H9 (cell line): Measurements from ENCODE around the gene EOMES. TPM values are rescaled to one million over a fixed set of nuclear protein-coding genes. Genes with fewer than 3 reads are reported as not detected.

Experiments
- DNase-seq: peaks from one replicate; pipeline ENCODE4 v3.0.0-alpha.2; 2017
- H2AFZ ChIP-seq: one replicate; pipeline ENCODE4 v1.6.1; 2013; ENCODE audit warnings: mild to moderate bottlenecking, low read length, control low read depth, moderate library complexity
- H2AK5ac ChIP-seq: 2 replicates; pipeline ENCODE4 v1.6.1; 2013; ENCODE audit warnings: low read length, control low read depth, mixed read lengths; ENCODE audit not compliant: insufficient read length
- H2BK120ac ChIP-seq: one replicate; pipeline ENCODE4 v1.6.1; 2013; ENCODE audit warnings: low read depth, mild to moderate bottlenecking, low read length, control low read depth, inconsistent platforms; ENCODE audit not compliant: poor library complexity, severe bottlenecking
- H2BK12ac ChIP-seq: 2 replicates; pipeline ENCODE4 v1.6.1; 2013; ENCODE audit warnings: low read length, control low read depth, mixed read lengths, low read depth; ENCODE audit not compliant: insufficient read length
- H2BK15ac ChIP-seq: 2 replicates; pipeline ENCODE4 v1.6.1; 2013; ENCODE audit warnings: low read depth, low read length, control low read depth
- H2BK20ac ChIP-seq: one replicate; pipeline ENCODE4 v1.6.1; 2013; ENCODE audit warnings: low read depth, mild to moderate bottlenecking, low read length, control low read depth, inconsistent platforms; ENCODE audit not compliant: poor library complexity, severe bottlenecking
- H2BK5ac ChIP-seq: 2 replicates; pipeline ENCODE4 v1.6.1; 2013; ENCODE audit warnings: low read length, control low read depth, mixed read lengths; ENCODE audit not compliant: insufficient read length
- H3K14ac ChIP-seq: 2 replicates; pipeline ENCODE4 v1.6.1; 2013; ENCODE audit warnings: low read length, control low read depth; ENCODE audit not compliant: insufficient read depth
- H3K18ac ChIP-seq: 2 replicates; pipeline ENCODE4 v1.6.1; 2013; ENCODE audit warnings: low read depth, mild to moderate bottlenecking, mixed read lengths, low read length, control low read depth; ENCODE audit not compliant: insufficient read length
- H3K23ac ChIP-seq: 2 replicates; pipeline ENCODE4 v1.6.1; 2013; ENCODE audit warnings: low read length, control low read depth, mixed read lengths, low read depth; ENCODE audit not compliant: insufficient read length
- H3K23me2 ChIP-seq: 2 replicates; pipeline ENCODE4 v1.6.1; 2013; ENCODE audit warnings: low read depth, mild to moderate bottlenecking, mixed read lengths, low read length, control low read depth; ENCODE audit not compliant: insufficient read length, poor library complexity, severe bottlenecking
- H3K27ac ChIP-seq: 2 replicates; pipeline ENCODE4 v1.5.1; 2013; ENCODE audit warnings: low read length, control low read depth, mixed read lengths, low read depth; ENCODE audit not compliant: insufficient read length
- H3K27me3 ChIP-seq: 2 replicates; pipeline ENCODE4 v1.6.1; 2013; ENCODE audit warnings: low read length, control low read depth, inconsistent platforms; ENCODE audit not compliant: insufficient read depth
- H3K4ac ChIP-seq: 2 replicates; pipeline ENCODE4 v1.6.1; 2013; ENCODE audit warnings: low read depth, mild to moderate bottlenecking, control low read depth, inconsistent platforms, low read length, moderate library complexity
- H3K4me1 ChIP-seq: 2 replicates; pipeline ENCODE4 v1.6.1; 2013; ENCODE audit warnings: low read length, control low read depth, inconsistent platforms; ENCODE audit not compliant: insufficient read depth
- H3K4me2 ChIP-seq: 2 replicates; pipeline ENCODE4 v1.6.1; 2013; ENCODE audit warnings: low read length, control low read depth, mixed read lengths; ENCODE audit not compliant: insufficient read length, insufficient read depth
- H3K56ac ChIP-seq: 2 replicates; pipeline ENCODE4 v1.6.1; 2013; ENCODE audit warnings: low read depth, mild to moderate bottlenecking, mixed read lengths, low read length, control low read depth; ENCODE audit not compliant: insufficient read length
- H3K79me1 ChIP-seq: 2 replicates; pipeline ENCODE4 v1.6.1; 2013; ENCODE audit warnings: low read depth, mild to moderate bottlenecking, moderate library complexity, low read length, control low read depth, inconsistent platforms; ENCODE audit not compliant: insufficient read depth, poor library complexity, severe bottlenecking
- H3K79me2 ChIP-seq: 2 replicates; pipeline ENCODE4 v1.6.1; 2013; ENCODE audit warnings: low read length, control low read depth, inconsistent platforms; ENCODE audit not compliant: insufficient read depth
- H3K9ac ChIP-seq: 2 replicates; pipeline ENCODE4 v1.6.1; 2013; ENCODE audit warnings: low read length, control low read depth, mixed read lengths; ENCODE audit not compliant: insufficient read length; ENCODE audit errors: extremely low read depth
- H3K9me3 ChIP-seq: one replicate; pipeline ENCODE4 v1.6.1; 2013; ENCODE audit warnings: low read depth, low read length, inconsistent platforms; ENCODE audit not compliant: control insufficient read depth
- H3T11ph ChIP-seq: one replicate; pipeline ENCODE4 v1.6.1; 2013; ENCODE audit warnings: mild to moderate bottlenecking, low read length, control low read depth, inconsistent platforms
- H4K20me1 ChIP-seq: one replicate; pipeline ENCODE4 v1.6.1; 2013; ENCODE audit not compliant: control insufficient read depth, insufficient read length, insufficient read depth
- H4K5ac ChIP-seq: 2 replicates; pipeline ENCODE4 v1.6.1; 2013; ENCODE audit warnings: low read depth, mild to moderate bottlenecking, mixed read lengths, low read length, control low read depth; ENCODE audit not compliant: insufficient read length
- H4K8ac ChIP-seq: replicated peaks from 2 replicates; pipeline ENCODE4 v1.6.1; 2013; ENCODE audit warnings: low read length, control low read depth, mixed read lengths, low read depth; ENCODE audit not compliant: insufficient read length
- H4K91ac ChIP-seq: 2 replicates; pipeline ENCODE4 v1.6.1; 2013; ENCODE audit warnings: low read depth, mild to moderate bottlenecking, moderate library complexity, mixed read lengths, low read length, control low read depth; ENCODE audit not compliant: insufficient read length
- H3K27ac Mint-ChIP-seq, 3 experiments: 2 replicates in 2 of 3; 3 replicates in 1 of 3; pipeline ENCODE4 v1.8.0; 2020 to 2021; ENCODE audit warnings: mixed read lengths in 3 of 3, mild to moderate bottlenecking in 1 of 3, moderate library complexity in 1 of 3
- H3K27me3 Mint-ChIP-seq: 2 replicates; pipeline ENCODE4 v1.8.0; 2021; ENCODE audit warnings: low read depth, mild to moderate bottlenecking, moderate library complexity, mixed read lengths
- H3K36me3 Mint-ChIP-seq, 3 experiments: 2 replicates in 2 of 3; 3 replicates in 1 of 3; pipeline ENCODE4 v1.8.0; 2020 to 2021; ENCODE audit warnings: low read depth in 3 of 3, mixed read lengths in 3 of 3; ENCODE audit not compliant: insufficient read depth in 1 of 3
- H3K4me1 Mint-ChIP-seq, 2 experiments: 2 replicates each; pipeline ENCODE4 v1.8.0; 2020; ENCODE audit warnings: mixed read lengths in 2 of 2
- H3K4me3 Mint-ChIP-seq, 2 experiments: 2 replicates in 1 of 2; 3 replicates in 1 of 2; pipeline ENCODE4 v1.8.0; 2020 to 2021; ENCODE audit warnings: mild to moderate bottlenecking in 2 of 2, mixed read lengths in 2 of 2, moderate library complexity in 1 of 2
- H3K9me3 Mint-ChIP-seq, 2 experiments: 2 replicates in 1 of 2; 3 replicates in 1 of 2; pipeline ENCODE4 v1.8.0; 2020; ENCODE audit warnings: mild to moderate bottlenecking in 2 of 2, mixed read lengths in 2 of 2, moderate library complexity in 1 of 2
- WGBS: extraction: QIAGEN DNeasy Blood & Tissue Kit; methylation state at CpG from one replicate; pipeline ENCODE4 v1.1.7; 2013; ENCODE audit warnings: missing lambda C conversion rate, low lambda C conversion rate, mixed read lengths; ENCODE audit not compliant: insufficient read length; ENCODE audit errors: extremely low coverage; 5-methylcytosine and 5-hydroxymethylcytosine counted together
- total RNA-seq: library from RNA; stranded (reverse); gene quantifications from 2 replicates; pipeline ENCODE4 v1.2.1, GENCODE V29; 2021
- TF ChIP-seq, protein P1 (sequence below): fragments of 200-600 bp; sonication (generic); conservative IDR thresholded peaks from 3 replicates; pipeline ENCODE4 v1.8.0; 2021; ENCODE audit warnings: antibody characterized with exemption, mild to moderate bottlenecking

EOMES gene
- total RNA-seq, 1 experiment from 2014 or later: 1.7 TPM

DNA sequence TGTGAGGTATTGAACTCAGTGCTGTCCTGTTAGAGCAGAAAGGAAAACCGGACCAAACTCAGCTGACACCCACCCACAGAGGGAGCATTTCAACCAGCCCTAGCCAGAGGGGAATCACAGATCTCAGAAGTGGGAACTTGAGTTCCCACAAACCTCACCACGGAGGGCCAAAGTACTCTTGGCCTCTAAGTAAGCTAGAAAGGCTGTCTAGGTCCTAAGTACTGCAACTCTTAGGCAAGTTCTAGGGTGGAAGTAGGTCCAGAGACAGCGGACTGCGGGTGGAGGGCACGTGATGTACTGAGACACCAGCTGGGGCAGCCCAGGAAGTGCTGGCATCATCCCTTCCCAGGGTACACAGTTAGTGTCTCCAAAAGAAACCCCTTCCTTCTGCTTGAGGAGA is 34.1 kb downstream of the EOMES start:
- H3K9me3 ChIP-seq: no peaks in the 10 kb centered on the region
- no peaks in the 10 kb centered on the region for H3K27me3 ChIP-seq
- H4K20me1 ChIP-seq: no peaks in the 10 kb centered on the region
- H3K27me3 Mint-ChIP-seq: no peaks in the 10 kb centered on the region
- H3K27ac Mint-ChIP-seq: no peak overlapping the region
- no peak overlapping the region for H3K23ac ChIP-seq
- H2BK120ac ChIP-seq: no peak overlapping the region
- H4K8ac ChIP-seq: no peak overlapping the region
- no peak overlapping the region for H3K4me2 ChIP-seq
- H4K91ac ChIP-seq: no peak overlapping the region
- H3K18ac ChIP-seq: no peak overlapping the region
- no peak overlapping the region for H3K14ac ChIP-seq
- no peak overlapping the region for H3K9ac ChIP-seq
- no peak overlapping the region for H2BK20ac ChIP-seq
- no peaks in the 10 kb centered on the region for H3K4me1 Mint-ChIP-seq
- H3K4ac ChIP-seq: no peak overlapping the region
- no peak overlapping the region for H3K56ac ChIP-seq
- no peak overlapping the region for H3T11ph ChIP-seq
- DNase-seq: no peak
- no peak overlapping the region for H2BK5ac ChIP-seq
- no peak overlapping the region for H2BK15ac ChIP-seq
- no peak overlapping the region for H3K27ac ChIP-seq
- H2BK12ac ChIP-seq: no peak overlapping the region
- H2AK5ac ChIP-seq: no peak overlapping the region
- no peaks in the 10 kb centered on the region for H3K23me2 ChIP-seq
- H3K4me1 ChIP-seq: no peaks in the 10 kb centered on the region
- H2AFZ ChIP-seq: no peak overlapping the region
- WGBS: no CpG with 5 or more reads among the region's 5 CpGs
- no peaks in the 10 kb centered on the region for H3K79me1 ChIP-seq
- H3K9me3 Mint-ChIP-seq: peaks cover 0 to 4% of the 10 kb centered on the region in 2 experiments; a peak in 2 of 5 replicates
- TF ChIP-seq, protein P1, sequence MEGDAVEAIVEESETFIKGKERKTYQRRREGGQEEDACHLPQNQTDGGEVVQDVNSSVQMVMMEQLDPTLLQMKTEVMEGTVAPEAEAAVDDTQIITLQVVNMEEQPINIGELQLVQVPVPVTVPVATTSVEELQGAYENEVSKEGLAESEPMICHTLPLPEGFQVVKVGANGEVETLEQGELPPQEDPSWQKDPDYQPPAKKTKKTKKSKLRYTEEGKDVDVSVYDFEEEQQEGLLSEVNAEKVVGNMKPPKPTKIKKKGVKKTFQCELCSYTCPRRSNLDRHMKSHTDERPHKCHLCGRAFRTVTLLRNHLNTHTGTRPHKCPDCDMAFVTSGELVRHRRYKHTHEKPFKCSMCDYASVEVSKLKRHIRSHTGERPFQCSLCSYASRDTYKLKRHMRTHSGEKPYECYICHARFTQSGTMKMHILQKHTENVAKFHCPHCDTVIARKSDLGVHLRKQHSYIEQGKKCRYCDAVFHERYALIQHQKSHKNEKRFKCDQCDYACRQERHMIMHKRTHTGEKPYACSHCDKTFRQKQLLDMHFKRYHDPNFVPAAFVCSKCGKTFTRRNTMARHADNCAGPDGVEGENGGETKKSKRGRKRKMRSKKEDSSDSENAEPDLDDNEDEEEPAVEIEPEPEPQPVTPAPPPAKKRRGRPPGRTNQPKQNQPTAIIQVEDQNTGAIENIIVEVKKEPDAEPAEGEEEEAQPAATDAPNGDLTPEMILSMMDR: no peak
- H3K36me3 Mint-ChIP-seq: peaks cover 0 to 1% (median 0%) of the 10 kb centered on the region in 3 experiments; a peak in 2 of 7 replicates
- H4K5ac ChIP-seq: no peak overlapping the region
- H3K79me2 ChIP-seq: no peaks in the 10 kb centered on the region
- no peak overlapping the region for H3K4me3 Mint-ChIP-seq
